Measurements from ENCODE around the gene ARID5B. TPM values are rescaled to one million over a fixed set of nuclear protein-coding genes. Genes with fewer than 3 reads are reported as not detected.

ARID5B gene
- total RNA-seq, 2 experiments from 2014 or later = 49.2 to 51.3 TPM

DNA sequence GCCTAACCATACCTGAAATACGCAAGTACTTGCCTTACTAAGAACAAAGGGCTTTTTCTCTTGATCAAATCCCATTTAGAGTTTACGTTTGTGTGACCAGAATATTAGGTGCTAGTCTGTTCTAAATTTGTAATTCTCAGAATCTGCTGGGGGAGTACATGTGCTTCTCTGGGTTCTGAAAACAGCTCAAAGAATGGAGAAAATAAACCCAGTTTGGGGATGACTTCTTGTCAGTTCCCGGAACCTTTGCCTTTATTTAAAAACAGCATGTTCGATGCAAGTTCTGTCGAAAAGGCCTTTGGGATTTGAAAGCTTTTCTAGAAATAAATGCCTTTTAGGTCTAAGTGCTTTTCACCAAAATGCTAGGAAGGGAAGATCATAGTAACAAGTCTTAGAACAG lies 147.0 kb downstream of the ARID5B start:
- Histone ChIP-seq H3K4me3 (ENCODE audit: low read length) (peak overlapping the region; percentile 60), H3K27me3 (ENCODE audit: control insufficient read depth in 1 of 2, insufficient read depth in 2 of 2, low read length in 2 of 2) (no peaks in the 10 kb centered on the region), H3K4me1 (ENCODE audit: insufficient read depth, low read length) (peaks cover 72% of the 10 kb centered on the region), H3K27ac (ENCODE audit: low read depth in 1 of 2, low read length in 2 of 2) (peak overlapping the region; percentile 83 to 87), H3K36me3 (ENCODE audit: insufficient read depth, low read length) (peaks cover 21% of the 10 kb centered on the region), H3K9me3 (ENCODE audit: control insufficient read depth in 1 of 2, insufficient read depth in 1 of 2, low read length in 2 of 2) (no peaks in the 10 kb centered on the region)
- peak overlapping the region; percentile 91 for H3K27ac Mint-ChIP-seq
- H3K4me3 Mint-ChIP-seq = peak overlapping the region; percentile 83
- ChIA-PET CTCF (interaction anchor here (1.2 to 3.8 kb wide), 3 partner anchors 10 to 197 kb away, joined by 4 to 32 read pairs (median 12); no protein-coding TSS in a partner anchor), POLR2A (interaction anchor here (0.6 to 4.8 kb wide), 11 partner anchors 9 to 197 kb away, joined by 3 to 70 read pairs (median 9); partner anchors contain the start of gene ARID5B)
- peaks cover 94% of the 10 kb centered on the region for H3K4me1 Mint-ChIP-seq (ENCODE audit: low read depth)
- DNase-seq = peak in 3 of 14 experiments; percentile 27 to 53 (median 31)
- no peaks in the 10 kb centered on the region for H3K27me3 Mint-ChIP-seq
- TF ChIP-seq, protein P1, sequence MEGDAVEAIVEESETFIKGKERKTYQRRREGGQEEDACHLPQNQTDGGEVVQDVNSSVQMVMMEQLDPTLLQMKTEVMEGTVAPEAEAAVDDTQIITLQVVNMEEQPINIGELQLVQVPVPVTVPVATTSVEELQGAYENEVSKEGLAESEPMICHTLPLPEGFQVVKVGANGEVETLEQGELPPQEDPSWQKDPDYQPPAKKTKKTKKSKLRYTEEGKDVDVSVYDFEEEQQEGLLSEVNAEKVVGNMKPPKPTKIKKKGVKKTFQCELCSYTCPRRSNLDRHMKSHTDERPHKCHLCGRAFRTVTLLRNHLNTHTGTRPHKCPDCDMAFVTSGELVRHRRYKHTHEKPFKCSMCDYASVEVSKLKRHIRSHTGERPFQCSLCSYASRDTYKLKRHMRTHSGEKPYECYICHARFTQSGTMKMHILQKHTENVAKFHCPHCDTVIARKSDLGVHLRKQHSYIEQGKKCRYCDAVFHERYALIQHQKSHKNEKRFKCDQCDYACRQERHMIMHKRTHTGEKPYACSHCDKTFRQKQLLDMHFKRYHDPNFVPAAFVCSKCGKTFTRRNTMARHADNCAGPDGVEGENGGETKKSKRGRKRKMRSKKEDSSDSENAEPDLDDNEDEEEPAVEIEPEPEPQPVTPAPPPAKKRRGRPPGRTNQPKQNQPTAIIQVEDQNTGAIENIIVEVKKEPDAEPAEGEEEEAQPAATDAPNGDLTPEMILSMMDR (IDR thresholded peaks at IDR 0.05) = no peak
- no peak for ATAC-seq (ENCODE audit: poor library complexity)
- H3K36me3 Mint-ChIP-seq (ENCODE audit: low read depth) = peaks cover 42% of the 10 kb centered on the region
- H3K9me3 Mint-ChIP-seq = no peaks in the 10 kb centered on the region
- intact Hi-C loops (cut with DNase I, micrococcal nuclease) = loop anchor here in 1 of 2 experiments (5.0 kb wide), 1 partner anchor 319 kb away; no protein-coding TSS in a partner anchor

DNA sequence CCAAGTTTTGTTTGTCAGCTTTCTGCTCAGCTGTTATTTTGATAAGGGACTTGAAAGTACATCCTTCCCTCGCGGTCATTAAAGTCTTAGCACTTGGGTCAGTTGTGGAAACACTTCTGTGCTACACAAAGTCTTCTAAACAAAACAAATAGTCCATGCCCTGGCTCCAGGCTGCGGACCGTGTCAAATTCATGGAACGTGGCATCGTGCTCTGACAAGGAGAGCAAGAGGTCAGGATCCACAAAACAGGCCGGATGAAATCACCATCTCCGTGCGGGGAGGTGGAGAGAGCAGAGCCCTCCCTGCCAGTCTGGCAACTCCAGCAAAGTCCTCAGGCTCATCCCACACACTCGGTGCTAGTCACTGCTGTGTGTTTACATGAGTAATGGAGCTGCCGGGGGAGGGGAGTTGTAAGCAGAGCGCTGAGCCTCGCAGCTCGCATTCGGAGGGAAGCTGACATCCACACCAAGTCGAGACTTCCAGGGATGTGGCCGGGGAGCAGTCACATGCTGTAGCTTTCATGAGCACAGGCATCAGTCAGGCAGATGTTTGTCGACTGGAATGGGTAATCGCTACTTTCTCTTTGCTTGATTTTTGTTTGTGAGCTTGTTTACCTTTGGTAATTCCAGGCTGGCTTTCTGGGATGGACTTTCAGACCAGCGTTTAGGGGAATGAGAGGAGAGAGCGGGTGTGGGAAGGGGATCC lies 147.6 kb downstream of the ARID5B start:
- H3K4me3 ChIP-seq (ENCODE audit: low read length) = peak overlapping the region; percentile 60
- intact Hi-C loops (cut with DNase I, micrococcal nuclease) = loop anchor here in 1 of 2 experiments (5.0 kb wide), 1 partner anchor 318 kb away; no protein-coding TSS in a partner anchor
- peak; percentile 46 to 75 (median 61) for DNase-seq

More for the DNA sequence above, 147.6 kb downstream of the ARID5B start:
- peak; percentile 43 for ATAC-seq (ENCODE audit: poor library complexity)
- ChIA-PET POLR2A (interaction anchor here (0.5 to 4.8 kb wide), 19 partner anchors 8 to 196 kb away, joined by 3 to 70 read pairs (median 4); partner anchors contain the start of gene ARID5B), CTCF (interaction anchor here (1.2 to 3.8 kb wide), 6 partner anchors 11 to 196 kb away, joined by 3 to 32 read pairs (median 10); partner anchors contain the start of gene ARID5B)
- H3K27me3 Mint-ChIP-seq = no peaks in the 10 kb centered on the region
- peaks cover 95% of the 10 kb centered on the region for H3K4me1 Mint-ChIP-seq (ENCODE audit: low read depth)
- H3K9me3 Mint-ChIP-seq = no peaks in the 10 kb centered on the region
- peaks cover 23% of the 10 kb centered on the region for H3K36me3 ChIP-seq (ENCODE audit: insufficient read depth, low read length)
- TF ChIP-seq, protein P1 (IDR thresholded peaks at IDR 0.05) = no peak
- peaks cover 48% of the 10 kb centered on the region for H3K36me3 Mint-ChIP-seq (ENCODE audit: low read depth)
- peak overlapping the region; percentile 83 to 87 for H3K27ac ChIP-seq (ENCODE audit: low read depth in 1 of 2, low read length in 2 of 2)
- H3K27me3 ChIP-seq (ENCODE audit: control insufficient read depth in 1 of 2, insufficient read depth in 2 of 2, low read length in 2 of 2) = no peaks in the 10 kb centered on the region
- peak overlapping the region; percentile 83 for H3K4me3 Mint-ChIP-seq
- peaks cover 66% of the 10 kb centered on the region for H3K4me1 ChIP-seq (ENCODE audit: insufficient read depth, low read length)
- no peaks in the 10 kb centered on the region for H3K9me3 ChIP-seq (ENCODE audit: control insufficient read depth in 1 of 2, insufficient read depth in 1 of 2, low read length in 2 of 2)
- H3K27ac Mint-ChIP-seq = peak overlapping the region; percentile 91
